Measurements from ENCODE around the gene NAB2. TPM values are rescaled to one million over a fixed set of nuclear protein-coding genes. Genes with fewer than 3 reads are reported as not detected.

Gene NAB2
- polyA plus RNA-seq, 3 donors, result 1.00 to 8.3 (median 2.7) TPM

DNA sequence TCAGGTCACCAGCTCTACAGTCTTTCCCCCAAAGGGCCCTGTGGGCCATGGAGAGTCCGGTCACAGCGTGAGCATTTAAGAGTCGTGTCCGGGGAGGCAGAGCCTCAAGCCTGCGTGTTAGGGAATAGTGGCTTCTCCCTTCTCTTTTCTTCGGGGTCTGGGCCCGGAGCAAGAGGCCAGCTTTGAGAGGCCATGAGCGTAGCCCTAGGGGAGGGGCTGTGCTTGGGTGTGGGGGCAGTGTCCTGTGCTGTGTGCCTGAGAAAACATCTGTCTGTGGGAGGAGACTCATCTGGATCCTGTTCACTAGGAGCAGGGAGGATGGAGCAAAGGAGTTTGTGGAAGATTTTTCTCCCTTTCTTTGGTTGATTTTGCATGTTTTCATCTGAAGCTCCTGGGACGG, 53.2 kb downstream of the NAB2 start:
- no peaks in the 10 kb centered on the region for H3K9me3 Mint-ChIP-seq
- Histone ChIP-seq H3K4me1 (ENCODE audit: control insufficient read depth in 1 of 2, insufficient read depth in 2 of 2, low read length in 2 of 2) (peaks cover 48 to 51% of the 10 kb centered on the region in 2 donors), H4K20me1 (ENCODE audit: insufficient read depth, low read length) (peaks cover 100% of the 10 kb centered on the region), H3K27me3 (ENCODE audit: control insufficient read depth in 2 of 2, insufficient read depth in 2 of 2, low read length in 2 of 2) (no peaks in the 10 kb centered on the region), H3K9ac (ENCODE audit: insufficient read depth, low read length, poor library complexity, severe bottlenecking) (no peak overlapping the region), H2AFZ (ENCODE audit: insufficient read depth, low read depth, low read length, poor library complexity, severe bottlenecking) (no peak overlapping the region), H3K27ac (ENCODE audit: low read depth in 1 of 2, low read length in 2 of 2) (no peak overlapping the region), H3K9me3 (replicated peaks in 1 of 2; ENCODE audit: control insufficient read depth in 1 of 2, insufficient read depth in 1 of 2, low read length in 2 of 2) (no peaks in the 10 kb centered on the region), H3K4me3 (replicated peaks in 1 of 3; ENCODE audit: low read depth in 2 of 3, low read length in 3 of 3) (no peak overlapping the region), H3K36me3 (replicated peaks in 1 of 2; ENCODE audit: control insufficient read depth in 1 of 2, insufficient read depth in 2 of 2, low read length in 2 of 2) (peaks cover 84 to 95% of the 10 kb centered on the region in 2 donors), H3K4me2 (replicated peaks; ENCODE audit: extremely low read depth, low read length, poor library complexity, severe bottlenecking) (no peak overlapping the region), H3K79me2 (ENCODE audit: insufficient read depth, low read length) (peaks cover 45% of the 10 kb centered on the region)
- H3K36me3 Mint-ChIP-seq, result peaks cover 81 to 90% of the 10 kb centered on the region in 2 donors
- H3K4me1 Mint-ChIP-seq, result peaks cover 67% of the 10 kb centered on the region
- no peak overlapping the region for H3K4me3 Mint-ChIP-seq
- 98% methylated on average over 6 of the region's 9 CpGs for WGBS (ENCODE audit: insufficient coverage)
- no peak for DNase-seq
- TF ChIP-seq, protein P1, sequence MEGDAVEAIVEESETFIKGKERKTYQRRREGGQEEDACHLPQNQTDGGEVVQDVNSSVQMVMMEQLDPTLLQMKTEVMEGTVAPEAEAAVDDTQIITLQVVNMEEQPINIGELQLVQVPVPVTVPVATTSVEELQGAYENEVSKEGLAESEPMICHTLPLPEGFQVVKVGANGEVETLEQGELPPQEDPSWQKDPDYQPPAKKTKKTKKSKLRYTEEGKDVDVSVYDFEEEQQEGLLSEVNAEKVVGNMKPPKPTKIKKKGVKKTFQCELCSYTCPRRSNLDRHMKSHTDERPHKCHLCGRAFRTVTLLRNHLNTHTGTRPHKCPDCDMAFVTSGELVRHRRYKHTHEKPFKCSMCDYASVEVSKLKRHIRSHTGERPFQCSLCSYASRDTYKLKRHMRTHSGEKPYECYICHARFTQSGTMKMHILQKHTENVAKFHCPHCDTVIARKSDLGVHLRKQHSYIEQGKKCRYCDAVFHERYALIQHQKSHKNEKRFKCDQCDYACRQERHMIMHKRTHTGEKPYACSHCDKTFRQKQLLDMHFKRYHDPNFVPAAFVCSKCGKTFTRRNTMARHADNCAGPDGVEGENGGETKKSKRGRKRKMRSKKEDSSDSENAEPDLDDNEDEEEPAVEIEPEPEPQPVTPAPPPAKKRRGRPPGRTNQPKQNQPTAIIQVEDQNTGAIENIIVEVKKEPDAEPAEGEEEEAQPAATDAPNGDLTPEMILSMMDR (IDR thresholded peaks at IDR 0.05), result no peak
- intact Hi-C loops (cut with micrococcal nuclease), result no loop called here
- peak overlapping the region in 3 of 7 donors; percentile 32 to 62 (median 36) for H3K27ac Mint-ChIP-seq
- peaks cover 0 to 6% (median 0%) of the 10 kb centered on the region in 3 donors for H3K27me3 Mint-ChIP-seq (ENCODE audit: low read depth in 3 of 3)

DNA sequence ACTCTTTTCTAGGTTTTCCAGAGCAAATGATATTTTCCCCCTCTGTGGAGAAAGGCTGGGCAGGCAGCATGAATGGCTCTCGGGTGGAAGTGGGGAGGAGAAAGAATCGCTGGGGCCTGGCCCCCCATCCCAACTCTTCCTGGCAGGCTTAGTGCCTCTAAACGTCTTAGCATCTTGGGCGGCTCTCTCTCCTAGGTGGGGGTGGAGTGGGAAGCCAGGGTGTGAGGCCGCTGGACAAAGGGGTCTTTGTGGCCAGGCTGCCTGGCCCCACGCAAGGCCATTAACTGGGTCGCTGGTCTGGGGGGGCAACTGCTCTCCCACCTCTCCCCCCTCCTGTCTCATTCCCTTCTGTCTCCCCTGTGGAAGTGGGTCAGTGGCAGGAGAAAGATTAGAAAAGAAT, 53.8 kb downstream of the NAB2 start:
- TF ChIP-seq, protein P1 (IDR thresholded peaks at IDR 0.05), result no peak

More for the DNA sequence above, 53.8 kb downstream of the NAB2 start:
- intact Hi-C loops (cut with micrococcal nuclease), result no loop called here
- Histone ChIP-seq H3K9me3 (replicated peaks in 1 of 2; ENCODE audit: control insufficient read depth in 1 of 2, insufficient read depth in 1 of 2, low read length in 2 of 2) (no peaks in the 10 kb centered on the region), H3K27me3 (ENCODE audit: control insufficient read depth in 2 of 2, insufficient read depth in 2 of 2, low read length in 2 of 2) (no peaks in the 10 kb centered on the region), H3K4me3 (replicated peaks in 1 of 3; ENCODE audit: low read depth in 2 of 3, low read length in 3 of 3) (no peak overlapping the region), H3K27ac (ENCODE audit: low read depth in 1 of 2, low read length in 2 of 2) (no peak overlapping the region), H3K4me1 (ENCODE audit: control insufficient read depth in 1 of 2, insufficient read depth in 2 of 2, low read length in 2 of 2) (peaks cover 49 to 51% of the 10 kb centered on the region in 2 donors), H2AFZ (ENCODE audit: insufficient read depth, low read depth, low read length, poor library complexity, severe bottlenecking) (no peak overlapping the region), H3K36me3 (replicated peaks in 1 of 2; ENCODE audit: control insufficient read depth in 1 of 2, insufficient read depth in 2 of 2, low read length in 2 of 2) (peaks cover 84 to 100% of the 10 kb centered on the region in 2 donors), H3K4me2 (replicated peaks; ENCODE audit: extremely low read depth, low read length, poor library complexity, severe bottlenecking) (no peak overlapping the region), H3K9ac (ENCODE audit: insufficient read depth, low read length, poor library complexity, severe bottlenecking) (no peak overlapping the region), H3K79me2 (ENCODE audit: insufficient read depth, low read length) (peaks cover 46% of the 10 kb centered on the region), H4K20me1 (ENCODE audit: insufficient read depth, low read length) (peaks cover 100% of the 10 kb centered on the region)
- Mint-ChIP-seq H3K27ac (peak overlapping the region in 1 of 7 donors; percentile 24), H3K27me3 (ENCODE audit: low read depth in 3 of 3) (peaks cover 0 to 3% (median 0%) of the 10 kb centered on the region in 3 donors), H3K9me3 (no peaks in the 10 kb centered on the region), H3K4me3 (no peak overlapping the region), H3K36me3 (peaks cover 87 to 95% of the 10 kb centered on the region in 2 donors), H3K4me1 (peaks cover 68% of the 10 kb centered on the region)
- DNase-seq, result no peak
- WGBS (ENCODE audit: insufficient coverage), result no CpG with 5 or more reads among the region's 7 CpGs
